Measurements from ENCODE around the gene ZSWIM6. TPM values are rescaled to one million over a fixed set of nuclear protein-coding genes. Genes with fewer than 3 reads are reported as not detected.

The ZSWIM6 gene
- total RNA-seq, 1 experiment from 2014 or later = 10.0 TPM

DNA sequence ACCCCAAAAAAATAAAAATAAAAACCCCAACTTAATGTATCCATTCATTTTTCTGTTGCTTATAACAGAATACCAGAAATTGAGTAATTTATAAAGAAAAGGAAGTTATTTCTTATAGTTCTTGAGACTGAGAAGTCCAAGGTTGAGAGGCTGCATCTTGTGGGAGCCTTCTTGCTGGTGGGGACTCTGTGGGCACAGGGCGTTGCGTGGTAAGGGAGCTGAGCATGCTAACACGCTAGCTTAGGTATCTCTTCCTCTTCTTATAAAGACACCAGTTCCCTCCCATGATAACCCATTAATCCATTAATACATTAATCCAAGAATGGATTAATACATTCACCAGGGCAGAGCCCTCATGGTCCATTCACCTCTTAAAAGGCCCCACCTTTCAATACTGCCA is 150.9 kb downstream of the ZSWIM6 start:
- no peaks in the 10 kb centered on the region for H3K9me3 ChIP-seq
- H3K4me3 Mint-ChIP-seq (ENCODE audit: unreplicated experiment) = no peak overlapping the region
- H3K9me3 Mint-ChIP-seq (ENCODE audit: unreplicated experiment) = no peaks in the 10 kb centered on the region
- intact Hi-C loops (cut with micrococcal nuclease; ENCODE audit: unreplicated experiment) = no loop called here
- no peak overlapping the region for H3K27ac Mint-ChIP-seq (ENCODE audit: unreplicated experiment)
- CTCF ChIA-PET = no interaction called here
- DNase-seq = no peak
- peaks cover 8% of the 10 kb centered on the region for H3K4me1 Mint-ChIP-seq (ENCODE audit: low read depth, unreplicated experiment)
- H3K36me3 Mint-ChIP-seq (ENCODE audit: insufficient read depth, unreplicated experiment) = no peaks in the 10 kb centered on the region
- H3K36me3 ChIP-seq (ENCODE audit: control insufficient read depth, insufficient read depth, low read length) = no peaks in the 10 kb centered on the region
- no peaks in the 10 kb centered on the region for H3K27me3 Mint-ChIP-seq (ENCODE audit: insufficient read depth, unreplicated experiment)
- H3K4me1 ChIP-seq = no peaks in the 10 kb centered on the region
- POLR2A ChIA-PET = no interaction called here
- H3K4me3 ChIP-seq (ENCODE audit: low read depth, low read length) = no peak overlapping the region
- H3K27me3 ChIP-seq (replicated peaks; ENCODE audit: control insufficient read depth, insufficient read depth, low read length) = no peaks in the 10 kb centered on the region
- BruUV-seq (replicated peaks) = no TSS peak
- no peak for TF ChIP-seq CTCF (IDR thresholded peaks at IDR 0.05; ENCODE audit: insufficient read depth in 1 of 2, low read depth in 1 of 2, low read length in 1 of 2, severe bottlenecking in 1 of 2, unreplicated experiment in 1 of 2)

GRCh38 chr5:61486476-61486875 is 154.4 kb downstream of the ZSWIM6 start:
- H3K9me3 Mint-ChIP-seq (ENCODE audit: unreplicated experiment) = peaks cover 10% of the 10 kb centered on the region
- BruUV-seq (replicated peaks) = no TSS peak
- intact Hi-C loops (cut with micrococcal nuclease; ENCODE audit: unreplicated experiment) = no loop called here
- no peak overlapping the region for H3K27ac Mint-ChIP-seq (ENCODE audit: unreplicated experiment)
- no peaks in the 10 kb centered on the region for H3K4me1 Mint-ChIP-seq (ENCODE audit: low read depth, unreplicated experiment)
- ChIA-PET POLR2A (no interaction called here), CTCF (no interaction called here)
- no peaks in the 10 kb centered on the region for H3K36me3 ChIP-seq (ENCODE audit: control insufficient read depth, insufficient read depth, low read length)
- H3K4me3 Mint-ChIP-seq (ENCODE audit: unreplicated experiment) = no peak overlapping the region
- no peaks in the 10 kb centered on the region for H3K27me3 ChIP-seq (replicated peaks; ENCODE audit: control insufficient read depth, insufficient read depth, low read length)
- no peak for TF ChIP-seq CTCF (IDR thresholded peaks at IDR 0.05; ENCODE audit: insufficient read depth in 1 of 2, low read depth in 1 of 2, low read length in 1 of 2, severe bottlenecking in 1 of 2, unreplicated experiment in 1 of 2)
- H3K36me3 Mint-ChIP-seq (ENCODE audit: insufficient read depth, unreplicated experiment) = no peaks in the 10 kb centered on the region
- no peak overlapping the region for H3K4me3 ChIP-seq (ENCODE audit: low read depth, low read length)
- no peaks in the 10 kb centered on the region for H3K9me3 ChIP-seq
- H3K4me1 ChIP-seq = no peaks in the 10 kb centered on the region
- H3K27me3 Mint-ChIP-seq (ENCODE audit: insufficient read depth, unreplicated experiment) = no peaks in the 10 kb centered on the region
- no peak for DNase-seq

- DNase-seq = no peak
- no peak overlapping the region for H3K4me3 ChIP-seq (ENCODE audit: low read depth, low read length)
- CTCF ChIA-PET = no interaction called here
- BruUV-seq (replicated peaks) = no TSS peak
- POLR2A ChIA-PET = interaction anchor here (0.6 kb wide), 1 partner anchor 33 kb away, joined by 3 read pairs; no protein-coding TSS in a partner anchor
- Mint-ChIP-seq H3K4me1 (ENCODE audit: low read depth, unreplicated experiment) (no peaks in the 10 kb centered on the region), H3K27ac (ENCODE audit: unreplicated experiment) (no peak overlapping the region), H3K36me3 (ENCODE audit: insufficient read depth, unreplicated experiment) (peaks cover 10% of the 10 kb centered on the region), H3K4me3 (ENCODE audit: unreplicated experiment) (no peak overlapping the region), H3K27me3 (ENCODE audit: insufficient read depth, unreplicated experiment) (no peaks in the 10 kb centered on the region), H3K9me3 (ENCODE audit: unreplicated experiment) (peaks cover 10% of the 10 kb centered on the region)
- no peak for TF ChIP-seq CTCF (IDR thresholded peaks at IDR 0.05; ENCODE audit: insufficient read depth in 1 of 2, low read depth in 1 of 2, low read length in 1 of 2, severe bottlenecking in 1 of 2, unreplicated experiment in 1 of 2)
- H3K9me3 ChIP-seq = no peaks in the 10 kb centered on the region
- no peaks in the 10 kb centered on the region for H3K4me1 ChIP-seq
- H3K36me3 ChIP-seq (ENCODE audit: control insufficient read depth, insufficient read depth, low read length) = no peaks in the 10 kb centered on the region
- intact Hi-C loops (cut with micrococcal nuclease; ENCODE audit: unreplicated experiment) = no loop called here
- H3K27me3 ChIP-seq (replicated peaks; ENCODE audit: control insufficient read depth, insufficient read depth, low read length) = no peaks in the 10 kb centered on the region
Measured at GRCh38 chr5:61489574-61489973, 157.5 kb downstream of the ZSWIM6 start.

Measured in Caco-2 (cell line).